ENCODE measurements around the gene TAB2. TPM values are rescaled to one million over a fixed set of nuclear protein-coding genes. Genes with fewer than 3 reads are reported as not detected.

Gene TAB2
- total RNA-seq, 1 experiment from 2014 or later: 52.2 TPM

DNA sequence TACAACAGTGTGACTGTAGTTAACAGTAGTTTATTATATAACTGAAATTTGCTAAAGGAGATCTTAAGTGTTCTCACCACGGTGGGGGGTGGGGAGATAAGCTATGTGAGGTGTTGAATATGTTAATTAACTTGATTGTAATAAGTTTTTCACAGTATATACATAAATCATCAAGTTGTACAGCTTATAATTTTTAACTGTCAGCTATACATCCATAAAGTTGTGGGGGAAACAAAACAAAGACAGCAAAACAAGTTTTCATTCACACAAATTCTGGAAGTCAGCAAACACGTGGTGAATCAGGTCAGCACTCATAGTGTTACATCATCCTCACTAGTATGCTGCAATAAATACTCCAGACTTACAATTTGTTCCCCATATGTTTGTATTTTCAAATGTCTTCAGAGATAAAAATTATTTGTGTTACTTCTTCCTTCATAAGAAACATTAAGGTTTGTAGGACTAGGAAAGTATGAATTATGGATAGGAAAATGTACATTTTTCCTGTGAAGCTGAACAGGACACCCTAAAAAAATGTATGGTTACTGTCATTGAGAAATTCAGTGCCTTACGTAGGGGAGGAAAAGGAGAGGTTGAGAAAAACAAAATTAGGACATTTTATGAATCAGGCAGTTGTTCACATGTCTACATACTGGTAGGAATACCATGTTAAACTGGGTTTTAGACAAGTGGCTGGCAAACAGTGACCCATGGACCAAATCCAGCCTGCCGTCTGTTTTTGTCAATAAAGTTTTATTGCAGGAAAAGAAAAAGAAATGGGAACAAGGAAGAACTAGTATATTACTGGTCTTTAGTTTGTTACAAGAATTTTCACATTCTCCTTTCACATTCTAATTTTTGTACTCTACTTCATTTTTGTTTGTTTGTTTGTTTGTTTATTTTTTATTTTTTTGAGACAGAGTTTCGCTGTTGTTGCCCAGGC lies 88.6 kb downstream of the TAB2 start:
- H3K27me3 ChIP-seq (replicated peaks; ENCODE audit: insufficient read depth, low read depth, low read length, poor library complexity): no peaks in the 10 kb centered on the region
- no peak overlapping the region for H3K4me3 ChIP-seq (ENCODE audit: low read depth, low read length, poor library complexity, severe bottlenecking)
- intact Hi-C loops (cut with micrococcal nuclease; ENCODE audit: unreplicated experiment): no loop called here
- ChIA-PET POLR2A (ENCODE audit: low non-redundant PET) (no interaction called here), CTCF (no interaction called here)
- H3K27ac ChIP-seq (ENCODE audit: low read depth, low read length, poor library complexity, severe bottlenecking): peak overlapping the region; percentile 21
- H3K36me3 ChIP-seq (ENCODE audit: insufficient read depth, low read length, poor library complexity, severe bottlenecking): peaks cover 23% of the 10 kb centered on the region
- TF ChIP-seq, protein P1, sequence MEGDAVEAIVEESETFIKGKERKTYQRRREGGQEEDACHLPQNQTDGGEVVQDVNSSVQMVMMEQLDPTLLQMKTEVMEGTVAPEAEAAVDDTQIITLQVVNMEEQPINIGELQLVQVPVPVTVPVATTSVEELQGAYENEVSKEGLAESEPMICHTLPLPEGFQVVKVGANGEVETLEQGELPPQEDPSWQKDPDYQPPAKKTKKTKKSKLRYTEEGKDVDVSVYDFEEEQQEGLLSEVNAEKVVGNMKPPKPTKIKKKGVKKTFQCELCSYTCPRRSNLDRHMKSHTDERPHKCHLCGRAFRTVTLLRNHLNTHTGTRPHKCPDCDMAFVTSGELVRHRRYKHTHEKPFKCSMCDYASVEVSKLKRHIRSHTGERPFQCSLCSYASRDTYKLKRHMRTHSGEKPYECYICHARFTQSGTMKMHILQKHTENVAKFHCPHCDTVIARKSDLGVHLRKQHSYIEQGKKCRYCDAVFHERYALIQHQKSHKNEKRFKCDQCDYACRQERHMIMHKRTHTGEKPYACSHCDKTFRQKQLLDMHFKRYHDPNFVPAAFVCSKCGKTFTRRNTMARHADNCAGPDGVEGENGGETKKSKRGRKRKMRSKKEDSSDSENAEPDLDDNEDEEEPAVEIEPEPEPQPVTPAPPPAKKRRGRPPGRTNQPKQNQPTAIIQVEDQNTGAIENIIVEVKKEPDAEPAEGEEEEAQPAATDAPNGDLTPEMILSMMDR (conservative IDR thresholded peaks at IDR 0.05; ENCODE audit: low read depth, low read length): no peak
- no peak for TF ChIP-seq EZH2 (IDR thresholded peaks at IDR 0.05; ENCODE audit: borderline replicate concordance, low read depth, low read length, poor library complexity, severe bottlenecking)
- peak; percentile 26 for DNase-seq (ENCODE audit: low spot score)
- H3K9me3 ChIP-seq (ENCODE audit: low read depth, low read length, poor library complexity, severe bottlenecking): no peaks in the 10 kb centered on the region
- peaks cover 10% of the 10 kb centered on the region for H3K4me1 ChIP-seq (ENCODE audit: insufficient read depth, low read length, poor library complexity, severe bottlenecking)
- no TSS peak for BruUV-seq (replicated peaks)

DNA sequence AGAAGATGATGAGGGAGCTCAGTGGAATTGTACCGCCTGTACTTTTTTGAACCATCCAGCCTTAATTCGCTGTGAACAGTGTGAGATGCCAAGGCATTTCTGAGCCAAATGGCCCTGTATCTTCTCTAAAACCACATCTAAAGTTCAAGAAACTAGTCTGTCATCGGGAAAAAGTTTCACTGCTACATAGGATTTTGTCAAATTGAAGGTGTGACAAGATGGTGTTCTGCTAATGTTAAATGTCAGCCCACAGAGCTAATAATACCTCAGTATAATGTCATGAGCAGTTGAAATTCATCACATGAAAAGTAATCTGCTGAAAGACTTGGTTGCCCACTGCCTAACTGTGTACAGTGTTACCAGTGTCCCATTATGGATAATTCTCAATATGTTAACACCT lies 92.1 kb downstream of the TAB2 start:
- no peaks in the 10 kb centered on the region for H3K9me3 ChIP-seq (ENCODE audit: low read depth, low read length, poor library complexity, severe bottlenecking)
- no peak overlapping the region for H3K4me3 ChIP-seq (ENCODE audit: low read depth, low read length, poor library complexity, severe bottlenecking)
- POLR2A ChIA-PET (ENCODE audit: low non-redundant PET): no interaction called here
- peaks cover 23% of the 10 kb centered on the region for H3K36me3 ChIP-seq (ENCODE audit: insufficient read depth, low read length, poor library complexity, severe bottlenecking)
- H3K27me3 ChIP-seq (replicated peaks; ENCODE audit: insufficient read depth, low read depth, low read length, poor library complexity): no peaks in the 10 kb centered on the region
- H3K27ac ChIP-seq (ENCODE audit: low read depth, low read length, poor library complexity, severe bottlenecking): no peak overlapping the region
- CTCF ChIA-PET: no interaction called here
- TF ChIP-seq, protein P1 (conservative IDR thresholded peaks at IDR 0.05; ENCODE audit: low read depth, low read length): no peak
- no peak for TF ChIP-seq EZH2 (IDR thresholded peaks at IDR 0.05; ENCODE audit: borderline replicate concordance, low read depth, low read length, poor library complexity, severe bottlenecking)
- DNase-seq (ENCODE audit: low spot score): no peak
- intact Hi-C loops (cut with micrococcal nuclease; ENCODE audit: unreplicated experiment): no loop called here
- H3K4me1 ChIP-seq (ENCODE audit: insufficient read depth, low read length, poor library complexity, severe bottlenecking): peaks cover 10% of the 10 kb centered on the region
- no TSS peak for BruUV-seq (replicated peaks)

- H3K9me3 ChIP-seq (ENCODE audit: low read depth, low read length, poor library complexity, severe bottlenecking): no peaks in the 10 kb centered on the region
- no TSS peak for BruUV-seq (replicated peaks)
- intact Hi-C loops (cut with micrococcal nuclease; ENCODE audit: unreplicated experiment): no loop called here
- H3K27me3 ChIP-seq (replicated peaks; ENCODE audit: insufficient read depth, low read depth, low read length, poor library complexity): no peaks in the 10 kb centered on the region
- no peak for TF ChIP-seq EZH2 (IDR thresholded peaks at IDR 0.05; ENCODE audit: borderline replicate concordance, low read depth, low read length, poor library complexity, severe bottlenecking)
- TF ChIP-seq, protein P1 (conservative IDR thresholded peaks at IDR 0.05; ENCODE audit: low read depth, low read length): no peak
- ChIA-PET POLR2A (ENCODE audit: low non-redundant PET) (no interaction called here), CTCF (no interaction called here)
- no peak for DNase-seq (ENCODE audit: low spot score)
- H3K4me3 ChIP-seq (ENCODE audit: low read depth, low read length, poor library complexity, severe bottlenecking): no peak overlapping the region
- peaks cover 23% of the 10 kb centered on the region for H3K36me3 ChIP-seq (ENCODE audit: insufficient read depth, low read length, poor library complexity, severe bottlenecking)
- H3K4me1 ChIP-seq (ENCODE audit: insufficient read depth, low read length, poor library complexity, severe bottlenecking): peaks cover 7% of the 10 kb centered on the region
- no peak overlapping the region for H3K27ac ChIP-seq (ENCODE audit: low read depth, low read length, poor library complexity, severe bottlenecking)
Measured at GRCh38 chr6:149410557-149410956, 93.0 kb downstream of the TAB2 start.

Data from A673 (cell line).